VCaP (cell line): ENCODE data around the gene DNAI2.

Experiments used
- H3K27ac ChIP-seq: fragments of 450-650 bp; 2 replicates; pipeline ENCODE4 v1.5.1; 2017
- TF ChIP-seq, protein P1 (sequence below): fragments of 450-650 bp; conservative IDR thresholded peaks from 2 replicates; pipeline ENCODE4 v1.5.1; 2017; ENCODE audit warnings: mild to moderate bottlenecking, moderate library complexity

DNAI2 gene

DNA sequence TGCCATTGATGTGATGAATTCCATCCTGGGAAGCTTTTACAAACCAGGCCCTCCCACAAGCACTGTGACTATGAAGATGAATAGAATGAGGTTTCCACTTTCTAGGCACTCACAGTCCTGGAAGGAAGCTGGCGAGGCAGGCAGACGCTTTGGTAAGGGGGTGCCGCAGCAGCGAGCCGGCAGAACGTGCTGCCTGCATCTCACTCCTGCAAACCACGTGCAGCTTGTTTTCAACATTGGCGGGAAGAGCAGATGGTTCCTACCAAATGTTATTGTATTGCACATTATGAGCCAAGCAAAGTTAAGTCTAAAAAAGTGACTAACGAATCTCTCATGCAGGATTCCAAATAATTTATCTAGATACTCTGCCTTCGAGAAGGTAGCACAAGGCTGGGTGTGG lies 3.7 kb upstream of the DNAI2 start:
- TF ChIP-seq, protein P1, sequence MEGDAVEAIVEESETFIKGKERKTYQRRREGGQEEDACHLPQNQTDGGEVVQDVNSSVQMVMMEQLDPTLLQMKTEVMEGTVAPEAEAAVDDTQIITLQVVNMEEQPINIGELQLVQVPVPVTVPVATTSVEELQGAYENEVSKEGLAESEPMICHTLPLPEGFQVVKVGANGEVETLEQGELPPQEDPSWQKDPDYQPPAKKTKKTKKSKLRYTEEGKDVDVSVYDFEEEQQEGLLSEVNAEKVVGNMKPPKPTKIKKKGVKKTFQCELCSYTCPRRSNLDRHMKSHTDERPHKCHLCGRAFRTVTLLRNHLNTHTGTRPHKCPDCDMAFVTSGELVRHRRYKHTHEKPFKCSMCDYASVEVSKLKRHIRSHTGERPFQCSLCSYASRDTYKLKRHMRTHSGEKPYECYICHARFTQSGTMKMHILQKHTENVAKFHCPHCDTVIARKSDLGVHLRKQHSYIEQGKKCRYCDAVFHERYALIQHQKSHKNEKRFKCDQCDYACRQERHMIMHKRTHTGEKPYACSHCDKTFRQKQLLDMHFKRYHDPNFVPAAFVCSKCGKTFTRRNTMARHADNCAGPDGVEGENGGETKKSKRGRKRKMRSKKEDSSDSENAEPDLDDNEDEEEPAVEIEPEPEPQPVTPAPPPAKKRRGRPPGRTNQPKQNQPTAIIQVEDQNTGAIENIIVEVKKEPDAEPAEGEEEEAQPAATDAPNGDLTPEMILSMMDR, result no peak
- H3K27ac ChIP-seq, result no peak overlapping the region

- TF ChIP-seq, protein P1, result no peak
Observed at GRCh38 chr17:74271281-74271680, 2.8 kb upstream of the DNAI2 start.

DNA sequence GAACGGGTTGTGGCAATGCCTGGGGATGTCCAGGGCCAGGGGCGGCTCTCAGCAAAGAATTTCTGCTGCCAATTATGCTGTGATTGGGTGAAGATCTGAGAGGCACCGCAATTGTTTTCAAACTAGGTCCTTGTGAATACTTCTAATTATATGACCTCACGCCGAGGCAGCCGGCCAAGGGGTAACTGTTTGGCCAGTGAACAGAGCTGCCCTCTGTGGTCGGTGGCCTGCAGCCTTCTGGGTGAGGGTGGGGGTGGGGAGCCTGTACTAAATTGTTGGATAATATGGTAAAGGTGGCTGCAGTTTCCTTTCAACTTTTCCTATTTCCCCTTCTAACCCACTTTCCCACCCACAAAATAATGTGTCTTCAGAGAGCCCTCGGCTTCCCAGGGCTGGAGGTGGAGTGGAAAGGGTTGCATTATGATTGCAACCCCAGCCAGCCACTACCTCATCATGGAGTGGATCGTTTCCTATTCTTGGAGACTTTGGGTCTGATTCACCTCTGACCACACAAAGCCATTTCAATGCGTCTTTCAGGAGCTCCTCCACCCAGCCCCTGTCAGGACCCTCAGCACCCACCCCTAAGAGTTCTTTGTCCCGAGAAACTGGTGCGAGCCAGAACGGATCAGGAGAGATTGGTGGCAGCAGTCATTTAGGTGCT lies 2.0 kb upstream of the DNAI2 start:
- TF ChIP-seq, protein P1, result no peak
- no peak overlapping the region for H3K27ac ChIP-seq

More at GRCh38 chr17:74271281-74271680, 2.8 kb upstream of the DNAI2 start:
- H3K27ac ChIP-seq, result no peak overlapping the region

- TF ChIP-seq, protein P1, result no peak
Observed at GRCh38 chr17:74272731-74273201, 1.3 kb upstream of the DNAI2 start.

GRCh38 chr17:74274709-74275340 lies 791 bp downstream of the DNAI2 start:
- no peak overlapping the region for H3K27ac ChIP-seq
- TF ChIP-seq, protein P1, result no peak

More at GRCh38 chr17:74272731-74273201, 1.3 kb upstream of the DNAI2 start:
- H3K27ac ChIP-seq, result no peak overlapping the region

- no peak overlapping the region for H3K27ac ChIP-seq
- TF ChIP-seq, protein P1, result no peak
Observed at GRCh38 chr17:74276051-74276476, 2.0 kb downstream of the DNAI2 start.

DNA sequence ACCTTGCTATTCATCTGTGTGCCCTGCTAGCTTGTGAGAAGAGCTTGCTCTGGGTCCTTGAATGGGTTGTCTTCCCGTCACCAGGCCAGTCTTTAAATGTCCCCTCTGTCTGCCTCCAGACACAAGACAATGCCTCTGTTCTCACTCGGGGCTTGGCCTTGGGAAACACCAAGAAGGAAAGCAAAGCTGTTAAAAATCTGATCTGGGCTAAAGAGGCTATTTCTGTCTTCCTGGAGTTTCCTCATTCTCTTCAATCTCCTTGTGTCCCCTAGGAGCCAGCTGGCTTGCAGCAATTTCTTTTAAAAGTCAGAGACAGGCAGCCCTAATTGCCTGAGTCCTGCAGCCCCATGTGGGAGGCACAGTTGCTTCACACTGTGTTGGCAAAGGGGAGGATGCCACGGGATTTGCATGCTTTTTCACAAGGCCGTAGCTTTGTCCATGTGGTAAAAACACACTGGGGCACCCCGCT lies 2.5 kb downstream of the DNAI2 start:
- TF ChIP-seq, protein P1, result no peak
- no peak overlapping the region for H3K27ac ChIP-seq
